HL-60 (cell line): ENCODE measurements around the gene C1orf56.

ENCODE experiments used
- DNase-seq, 2 experiments: peaks; one replicate each; pipeline ENCODE4 v3.0.0-alpha.2; 2010 to 2020; ENCODE audit warnings: low read depth in 1 of 2, low spot score in 1 of 2
- H3K27ac ChIP-seq: fragments of 250-450 bp; sonication (Bioruptor Pico); replicated peaks from 2 replicates; pipeline ENCODE4 v1.5.1; 2020; ENCODE audit warnings: mild to moderate bottlenecking, moderate library complexity
- H3K27me3 ChIP-seq: fragments of 250-450 bp; sonication (Bioruptor Pico); 2 replicates; pipeline ENCODE4 v1.5.1; 2021; ENCODE audit warnings: mild to moderate bottlenecking, moderate library complexity; ENCODE audit not compliant: insufficient read depth, poor library complexity, severe bottlenecking
- H3K4me3 ChIP-seq: replicated peaks from 2 replicates; pipeline ENCODE4 v1.5.1; 2011; ENCODE audit warnings: mild to moderate bottlenecking, control low read depth, low read length; ENCODE audit not compliant: insufficient read depth
- GABPA ChIP-seq: IDR thresholded peaks from 2 replicates; pipeline ENCODE4 v1.6.1; 2012; ENCODE audit warnings: low read depth
- POLR2AphosphoS5 ChIP-seq: IDR thresholded peaks from 2 replicates; pipeline ENCODE4 v1.6.1; 2012; ENCODE audit warnings: low read depth
- REST ChIP-seq: IDR thresholded peaks from 2 replicates; pipeline ENCODE4 v1.6.1; 2012; ENCODE audit warnings: low read depth; ENCODE audit not compliant: insufficient replicate concordance
- SPI1 ChIP-seq: IDR thresholded peaks from 2 replicates; pipeline ENCODE4 v1.6.1; 2012; ENCODE audit warnings: low read depth, mild to moderate bottlenecking, borderline replicate concordance
- TF ChIP-seq, protein P1 (sequence below): IDR thresholded peaks from one replicate; pipeline ENCODE4 v1.5.1; 2011; ENCODE audit warnings: low read length, control low read depth, inconsistent platforms; ENCODE audit not compliant: insufficient read depth

C1orf56 gene

DNA sequence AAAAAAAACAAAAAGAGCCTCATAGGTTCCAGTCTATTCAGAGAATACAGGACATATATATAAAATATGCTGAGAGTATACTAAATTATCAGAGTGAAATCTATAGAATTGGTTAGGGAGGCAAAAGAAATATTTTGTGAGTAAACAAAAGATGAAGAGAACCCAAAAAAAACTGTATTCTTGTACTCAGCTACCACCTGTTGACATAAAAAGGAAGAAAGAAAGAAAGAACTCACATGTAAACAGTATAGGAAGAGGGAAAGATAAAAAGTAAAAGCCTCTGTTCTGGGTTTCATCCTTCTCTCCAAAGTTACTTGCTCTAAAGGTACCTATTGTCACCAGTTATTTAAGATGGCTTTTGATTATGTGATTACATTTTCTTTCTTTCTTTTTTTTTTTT lies 21.1 kb upstream of the C1orf56 start:
- H3K27me3 ChIP-seq = no peaks in the 10 kb centered on the region
- H3K27ac ChIP-seq = no peak overlapping the region
- TF ChIP-seq GABPA (no peak), POLR2AphosphoS5 (no peak), SPI1 (no peak), REST (no peak)
- TF ChIP-seq, protein P1, sequence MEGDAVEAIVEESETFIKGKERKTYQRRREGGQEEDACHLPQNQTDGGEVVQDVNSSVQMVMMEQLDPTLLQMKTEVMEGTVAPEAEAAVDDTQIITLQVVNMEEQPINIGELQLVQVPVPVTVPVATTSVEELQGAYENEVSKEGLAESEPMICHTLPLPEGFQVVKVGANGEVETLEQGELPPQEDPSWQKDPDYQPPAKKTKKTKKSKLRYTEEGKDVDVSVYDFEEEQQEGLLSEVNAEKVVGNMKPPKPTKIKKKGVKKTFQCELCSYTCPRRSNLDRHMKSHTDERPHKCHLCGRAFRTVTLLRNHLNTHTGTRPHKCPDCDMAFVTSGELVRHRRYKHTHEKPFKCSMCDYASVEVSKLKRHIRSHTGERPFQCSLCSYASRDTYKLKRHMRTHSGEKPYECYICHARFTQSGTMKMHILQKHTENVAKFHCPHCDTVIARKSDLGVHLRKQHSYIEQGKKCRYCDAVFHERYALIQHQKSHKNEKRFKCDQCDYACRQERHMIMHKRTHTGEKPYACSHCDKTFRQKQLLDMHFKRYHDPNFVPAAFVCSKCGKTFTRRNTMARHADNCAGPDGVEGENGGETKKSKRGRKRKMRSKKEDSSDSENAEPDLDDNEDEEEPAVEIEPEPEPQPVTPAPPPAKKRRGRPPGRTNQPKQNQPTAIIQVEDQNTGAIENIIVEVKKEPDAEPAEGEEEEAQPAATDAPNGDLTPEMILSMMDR = no peak
- no peak for DNase-seq
- no peak overlapping the region for H3K4me3 ChIP-seq

GRCh38 chr1:151032164-151032563 lies 15.4 kb upstream of the C1orf56 start:
- no peak for DNase-seq
- TF ChIP-seq, protein P1 = no peak
- no peak for TF ChIP-seq GABPA
- no peak for TF ChIP-seq POLR2AphosphoS5
- TF ChIP-seq REST = no peak
- TF ChIP-seq SPI1 = no peak
- H3K4me3 ChIP-seq = no peak overlapping the region
- no peak overlapping the region for H3K27ac ChIP-seq
- H3K27me3 ChIP-seq = no peaks in the 10 kb centered on the region

GRCh38 chr1:151035167-151035566 lies 12.4 kb upstream of the C1orf56 start:
- Histone ChIP-seq H3K4me3 (no peak overlapping the region), H3K27ac (no peak overlapping the region), H3K27me3 (no peaks in the 10 kb centered on the region)
- TF ChIP-seq, protein P1 = no peak
- no peak for TF ChIP-seq POLR2AphosphoS5
- TF ChIP-seq SPI1 = no peak
- no peak for TF ChIP-seq REST
- TF ChIP-seq GABPA = no peak
- no peak for DNase-seq
